Activated CD8-positive, alpha-beta T cell treated with anti-CD3 and anti-CD28 coated beads for 36 hours (primary cell): ENCODE measurements around the gene SPATA24. TPM values are rescaled to one million over a fixed set of nuclear protein-coding genes. Genes with fewer than 3 reads are reported as not detected.

Experiments used
- ATAC-seq: fragments of 200-7000 bp; cut with Tn5 transposase; one replicate; pipeline ENCODE4 v1.10.0; 2021; ENCODE audit warnings: mild to moderate bottlenecking, moderate library complexity
- CTCF ChIA-PET: fragments of 350-600 bp; sonication (Branson Sonifier 250); formaldehyde crosslinking; loops from one replicate; lab custom pipeline; 2021; ENCODE audit warnings: antibody characterized with exemption; lab: Charles Lee
- POLR2A ChIA-PET: fragments of 350-600 bp; sonication (Branson Sonifier 250); formaldehyde crosslinking; loops from one replicate; lab custom pipeline; 2021; ENCODE audit warnings: antibody characterized with exemption; lab: Charles Lee
- DNase-seq: peaks from one replicate; pipeline ENCODE4 v3.0.0-alpha.2; 2020
- H3K27ac Mint-ChIP-seq: one replicate; pipeline ENCODE4 v1.8.0; 2021; ENCODE audit warnings: mild to moderate bottlenecking, mixed read lengths
- H3K27me3 Mint-ChIP-seq: one replicate; pipeline ENCODE4 v1.8.0; 2021; ENCODE audit warnings: mixed read lengths
- H3K36me3 Mint-ChIP-seq: one replicate; pipeline ENCODE4 v1.8.0; 2021; ENCODE audit warnings: low read depth, mixed read lengths
- H3K4me1 Mint-ChIP-seq: one replicate; pipeline ENCODE4 v1.8.0; 2021; ENCODE audit warnings: low read depth, mixed read lengths
- H3K4me3 Mint-ChIP-seq: one replicate; pipeline ENCODE4 v1.8.0; 2021; ENCODE audit warnings: mild to moderate bottlenecking, moderate library complexity, mixed read lengths
- H3K9me3 Mint-ChIP-seq: one replicate; pipeline ENCODE4 v1.8.0; 2021; ENCODE audit warnings: mixed read lengths
- intact Hi-C: fragments of 100-400 bp; cut with micrococcal nuclease; formaldehyde crosslinking; loops from one replicate; pipeline ENCODE4 v1.10.0; 2022
- total RNA-seq, 2 experiments: library from RNA; stranded (reverse); gene quantifications; one replicate each; pipeline ENCODE4 v1.2.3, GENCODE V29; 2021
- TF ChIP-seq, protein P1 (sequence below): fragments of 200-600 bp; IDR thresholded peaks from one replicate; pipeline ENCODE4 v1.8.0; 2022; ENCODE audit warnings: antibody characterized with exemption, mild to moderate bottlenecking

Gene SPATA24
- total RNA-seq, 2 experiments from 2014 or later: 4.3 to 4.4 TPM

DNA sequence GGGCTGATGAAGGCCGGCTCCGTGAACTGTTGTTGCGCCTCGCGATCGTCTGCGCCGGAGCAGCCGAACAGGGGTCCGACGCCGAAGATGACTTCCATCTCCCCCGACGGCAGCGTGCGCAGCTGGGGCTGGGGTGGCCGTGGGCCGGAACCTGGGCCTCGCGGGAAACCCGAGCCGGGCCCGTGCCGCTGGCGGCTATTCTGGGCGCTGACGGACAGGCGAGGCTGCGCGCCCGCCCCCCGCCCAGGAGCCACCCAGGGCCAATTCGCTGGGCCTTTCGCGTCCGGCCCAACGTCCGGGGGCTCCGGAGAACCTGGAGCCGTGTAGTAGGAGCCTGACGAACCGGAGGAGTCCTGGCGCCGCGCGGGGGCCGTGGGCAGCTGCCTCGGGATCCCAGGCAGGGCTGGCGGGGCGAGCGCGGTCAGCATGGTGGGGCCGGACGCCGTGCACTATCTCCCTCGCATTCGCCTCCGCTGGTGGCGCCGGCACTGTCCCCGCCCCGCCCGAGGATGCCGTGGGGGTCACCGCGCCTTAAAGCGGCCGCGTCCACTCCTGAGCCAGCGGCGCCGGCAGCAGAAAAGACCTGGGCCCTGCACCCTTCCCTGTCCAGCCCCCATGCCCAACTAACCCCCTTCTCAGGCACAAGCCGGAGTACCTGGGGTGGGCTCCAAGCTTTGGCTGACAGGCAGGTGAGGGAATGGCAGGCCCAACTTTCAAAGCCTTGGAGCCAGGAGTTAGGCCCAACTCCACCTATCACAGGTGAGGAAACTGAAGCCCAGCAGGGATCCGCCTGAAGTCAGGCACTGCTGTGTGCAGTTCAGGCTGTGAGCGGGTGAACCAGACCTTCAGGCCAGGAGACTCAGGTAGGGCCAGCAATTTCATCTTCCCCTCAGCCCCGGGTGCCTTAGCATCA is 9.0 kb downstream of the SPATA24 start, which contains the start of gene PROB1:
Gene PROB1 (minus strand): TSS at position 451 of the 913 bp plus-strand sequence. CDS start 23 bp downstream, at position 428.
- no peak for DNase-seq
- POLR2A ChIA-PET: interaction anchor here (1.0 to 1.9 kb wide), 6 partner anchors 9 to 98 kb away, joined by 3 to 5 read pairs (median 5); partner anchors contain the start of genes PAIP2 and SPATA24
- no peaks in the 10 kb centered on the region for H3K27me3 Mint-ChIP-seq

DNA sequence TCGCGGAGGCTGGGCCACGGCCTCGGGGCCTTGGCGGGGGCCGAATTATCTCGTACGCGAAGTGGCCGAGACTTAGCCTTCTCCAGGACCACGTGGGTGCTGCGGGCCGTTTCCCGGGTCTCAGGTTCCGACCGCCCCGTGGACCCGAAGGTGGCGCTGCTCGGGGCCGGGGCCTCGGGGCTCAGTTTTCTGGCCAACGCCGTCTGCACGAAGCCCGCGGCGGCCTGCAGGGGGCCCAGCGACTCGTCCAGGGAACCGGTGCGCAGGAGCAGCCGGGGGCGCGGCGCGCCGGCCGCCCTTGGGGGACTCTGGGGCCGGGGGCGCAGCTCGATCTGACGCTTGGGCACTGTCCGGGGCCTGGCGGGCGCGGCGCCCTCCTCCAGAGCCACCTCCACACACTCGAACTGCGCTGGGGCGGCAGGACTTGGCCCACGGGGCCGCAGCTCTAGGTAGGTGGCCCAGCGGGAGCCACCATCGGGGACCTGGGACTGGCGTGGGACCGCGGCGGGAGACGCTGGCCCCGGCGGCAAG is 9.7 kb downstream of the SPATA24 start:
- TF ChIP-seq, protein P1, sequence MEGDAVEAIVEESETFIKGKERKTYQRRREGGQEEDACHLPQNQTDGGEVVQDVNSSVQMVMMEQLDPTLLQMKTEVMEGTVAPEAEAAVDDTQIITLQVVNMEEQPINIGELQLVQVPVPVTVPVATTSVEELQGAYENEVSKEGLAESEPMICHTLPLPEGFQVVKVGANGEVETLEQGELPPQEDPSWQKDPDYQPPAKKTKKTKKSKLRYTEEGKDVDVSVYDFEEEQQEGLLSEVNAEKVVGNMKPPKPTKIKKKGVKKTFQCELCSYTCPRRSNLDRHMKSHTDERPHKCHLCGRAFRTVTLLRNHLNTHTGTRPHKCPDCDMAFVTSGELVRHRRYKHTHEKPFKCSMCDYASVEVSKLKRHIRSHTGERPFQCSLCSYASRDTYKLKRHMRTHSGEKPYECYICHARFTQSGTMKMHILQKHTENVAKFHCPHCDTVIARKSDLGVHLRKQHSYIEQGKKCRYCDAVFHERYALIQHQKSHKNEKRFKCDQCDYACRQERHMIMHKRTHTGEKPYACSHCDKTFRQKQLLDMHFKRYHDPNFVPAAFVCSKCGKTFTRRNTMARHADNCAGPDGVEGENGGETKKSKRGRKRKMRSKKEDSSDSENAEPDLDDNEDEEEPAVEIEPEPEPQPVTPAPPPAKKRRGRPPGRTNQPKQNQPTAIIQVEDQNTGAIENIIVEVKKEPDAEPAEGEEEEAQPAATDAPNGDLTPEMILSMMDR: peak; percentile 86
- ChIA-PET POLR2A (interaction anchor here (1.0 to 1.9 kb wide), 4 partner anchors 9 to 52 kb away, joined by 5 read pairs; partner anchors contain the start of genes PAIP2 and SPATA24), CTCF (interaction anchor here (1.0 to 4.8 kb wide), 4 partner anchors 9 to 119 kb away, joined by 4 to 34 read pairs (median 4); partner anchors contain the start of gene SPATA24)
- DNase-seq (peak; percentile 80), ATAC-seq (peak; percentile 7)
- Mint-ChIP-seq H3K9me3 (no peaks in the 10 kb centered on the region), H3K4me3 (peak overlapping the region; percentile 96), H3K4me1 (peaks cover 35% of the 10 kb centered on the region), H3K36me3 (peaks cover 36% of the 10 kb centered on the region), H3K27me3 (no peaks in the 10 kb centered on the region), H3K27ac (no peak overlapping the region)
- intact Hi-C loops: loop anchor here (5.0 kb wide), 2 partner anchors 52 to 97 kb away; partner anchors contain the start of gene PAIP2

More for the DNA sequence above, 9.0 kb downstream of the SPATA24 start, which contains the start of gene PROB1:
- Mint-ChIP-seq H3K4me3 (peak within 1 kb of the TSS; percentile 96), H3K27ac (no peak within 1 kb of the TSS), H3K4me1 (peaks cover 35% of the 10 kb centered on the region), H3K36me3 (peaks cover 31% of the 10 kb centered on the region), H3K9me3 (no peaks in the 10 kb centered on the region)
- CTCF ChIA-PET: interaction anchor here (1.0 to 4.8 kb wide), 4 partner anchors 8 to 119 kb away, joined by 3 to 34 read pairs (median 4); partner anchors contain the start of genes PAIP2 and SPATA24
- intact Hi-C loops: loop anchor here (5.0 kb wide), 2 partner anchors 53 to 98 kb away; partner anchors contain the start of gene PAIP2
- TF ChIP-seq, protein P1: no peak
- no peak for ATAC-seq

DNA sequence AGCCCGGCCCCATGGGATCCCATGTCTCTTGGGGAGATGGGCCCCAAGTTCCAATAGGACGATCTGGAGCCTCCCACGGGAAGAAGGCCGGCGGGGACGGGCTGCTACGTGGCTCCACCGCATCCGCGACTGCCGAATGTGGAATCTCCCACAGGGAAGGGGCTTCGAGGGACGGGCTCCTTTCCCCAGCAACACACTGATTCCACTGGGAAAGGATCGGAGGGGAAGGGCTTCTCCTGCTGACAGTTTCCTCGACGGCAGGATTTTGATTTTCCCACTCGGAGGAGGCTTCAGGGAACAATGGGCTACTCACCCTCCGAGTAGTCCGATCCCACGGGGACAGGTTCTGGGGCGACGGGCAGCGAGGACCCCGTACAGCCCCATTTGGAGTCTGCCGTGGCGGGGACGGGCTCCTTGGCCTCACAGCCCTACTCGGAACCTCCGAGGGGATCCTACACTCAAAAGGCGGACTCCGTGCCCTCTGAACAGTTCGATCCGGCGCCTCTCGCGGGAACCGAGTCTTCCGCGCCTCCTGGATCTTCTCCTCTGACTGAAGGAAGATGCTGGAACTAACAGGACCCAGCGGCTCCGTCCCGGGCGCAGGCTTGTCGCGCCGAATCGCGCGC is 10.3 kb downstream of the SPATA24 start:
- peak; percentile 50 for DNase-seq
- Mint-ChIP-seq H3K4me3 (peak overlapping the region; percentile 96), H3K4me1 (peaks cover 37% of the 10 kb centered on the region), H3K27me3 (no peaks in the 10 kb centered on the region), H3K9me3 (no peaks in the 10 kb centered on the region), H3K27ac (peak overlapping the region; percentile 93), H3K36me3 (peaks cover 36% of the 10 kb centered on the region)
- TF ChIP-seq, protein P1: no peak
- no peak for ATAC-seq
- CTCF ChIA-PET: interaction anchor here (1.0 to 4.8 kb wide), 5 partner anchors 9 to 120 kb away, joined by 3 to 34 read pairs (median 4); partner anchors contain the start of genes SPATA24 and STING1
- POLR2A ChIA-PET: interaction anchor here (1.3 to 4.4 kb wide), 4 partner anchors 22 to 100 kb away, joined by 5 to 28 read pairs (median 5); partner anchors contain the start of genes MATR3 and PAIP2
- intact Hi-C loops: loop anchor here (5.0 kb wide), 2 partner anchors 51 to 96 kb away; partner anchors contain the start of gene PAIP2

DNA sequence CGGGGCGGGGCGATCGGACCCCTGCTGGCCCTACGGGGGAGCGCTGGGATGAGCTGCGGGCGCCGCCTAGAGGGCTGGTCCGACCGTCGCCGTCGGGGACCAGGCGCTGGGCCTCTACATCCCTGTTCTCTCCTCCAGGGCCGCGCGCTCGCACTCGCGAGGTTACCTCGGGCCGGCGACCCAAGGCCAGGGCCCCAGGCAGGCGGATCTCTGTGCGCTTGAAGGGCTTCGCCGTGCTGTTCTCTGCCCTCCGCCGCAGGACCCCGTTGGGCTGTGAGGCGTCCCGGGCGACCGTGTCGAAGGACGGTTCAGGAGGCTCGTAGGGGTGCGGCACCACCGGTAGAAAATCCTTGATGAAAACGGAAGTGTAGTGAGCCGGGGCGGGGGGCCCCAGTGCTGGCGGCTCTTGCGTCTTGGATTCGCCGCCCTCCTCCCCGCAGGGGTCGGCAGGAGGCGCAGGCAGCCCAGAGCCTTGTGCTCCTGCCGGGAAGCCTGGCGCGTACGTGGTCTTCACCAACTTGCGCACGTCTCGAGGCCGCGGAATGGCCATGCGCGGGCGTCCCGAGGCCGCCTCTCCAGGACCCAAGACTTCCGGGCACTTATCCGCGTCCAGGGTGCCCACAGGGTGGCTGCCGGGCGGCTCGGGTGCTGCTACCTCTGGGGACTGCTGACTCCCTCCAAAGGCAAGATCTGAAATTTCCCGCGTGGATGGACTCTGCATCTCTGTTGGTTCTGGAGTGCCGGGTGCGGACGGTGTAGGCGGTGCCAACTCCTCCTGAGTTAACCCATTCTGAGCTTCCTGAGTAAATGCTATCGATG is 11.0 kb downstream of the SPATA24 start:
- ATAC-seq: peak; percentile 69
- ChIA-PET POLR2A (interaction anchor here (0.7 to 4.4 kb wide), 5 partner anchors 11 to 102 kb away, joined by 3 to 28 read pairs (median 5); partner anchors contain the start of genes MATR3, PAIP2 and SPATA24), CTCF (interaction anchor here (0.6 to 4.8 kb wide), 7 partner anchors 10 to 121 kb away, joined by 3 to 34 read pairs (median 3); partner anchors contain the start of genes SPATA24 and STING1)
- Mint-ChIP-seq H3K27me3 (no peaks in the 10 kb centered on the region), H3K4me1 (peaks cover 43% of the 10 kb centered on the region), H3K4me3 (peak overlapping the region; percentile 96), H3K36me3 (peaks cover 36% of the 10 kb centered on the region), H3K9me3 (no peaks in the 10 kb centered on the region), H3K27ac (peak overlapping the region; percentile 93)
- intact Hi-C loops: loop anchor here (5.0 kb wide), 2 partner anchors 51 to 96 kb away; partner anchors contain the start of gene PAIP2
- DNase-seq: peak; percentile 94
- TF ChIP-seq, protein P1: peak; percentile 97
